ENCODE data around the gene GNB3.
A peak's percentile ranks its signal among the peaks of the same experiment; 100 is the strongest.

Gene GNB3
- 0.04 to 0.77 (median 0.33) reads per million in 3 experiments for total RNA-seq

DNA sequence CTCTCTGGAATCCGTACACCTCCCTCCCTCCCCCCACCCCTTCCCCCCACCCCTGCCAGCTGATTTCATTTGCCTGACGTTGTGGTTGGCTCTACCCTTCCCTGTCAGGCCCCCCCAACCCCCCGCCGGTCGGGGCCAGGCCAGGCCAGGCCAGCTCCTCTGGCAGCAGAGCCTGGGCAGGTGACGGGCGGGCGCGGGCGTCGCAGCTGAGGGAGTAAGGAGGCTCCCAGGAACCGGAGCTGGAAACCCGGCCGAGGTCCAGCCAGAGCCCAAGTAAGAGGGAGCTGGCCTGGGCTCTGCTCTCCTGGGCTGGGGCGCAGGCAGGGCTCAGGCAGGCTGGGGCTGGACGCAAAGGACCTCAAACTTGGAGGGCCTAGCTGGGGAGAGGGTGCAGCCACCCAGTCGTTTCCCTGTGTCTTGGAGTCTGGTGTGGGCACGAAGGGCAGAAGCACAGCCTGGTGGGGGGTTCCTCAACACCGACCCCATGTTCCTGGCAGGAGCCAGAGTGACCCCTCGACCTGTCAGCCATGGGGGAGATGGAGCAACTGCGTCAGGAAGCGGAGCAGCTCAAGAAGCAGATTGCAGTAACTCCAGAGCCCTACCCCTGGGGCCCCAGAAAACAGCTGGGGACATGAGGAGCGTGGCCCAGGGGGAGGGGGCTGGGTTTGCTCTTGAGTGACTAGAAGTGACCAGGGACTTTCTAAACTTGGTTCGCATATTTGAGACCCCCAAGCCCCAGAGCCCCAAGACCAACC lies at the start of gene GNB3:
Gene GNB3 (plus strand): TSS at position 165 of the 755 bp plus-strand sequence. CDS start 363 bp downstream, at position 528.
- DNase-seq = no peak

GRCh38 chr12:6791931-6792520 lies 48.7 kb upstream of the GNB3 start:
- DNase-seq = no peak

GRCh38 chr12:6792522-6793201 lies 48.1 kb upstream of the GNB3 start:
- DNase-seq = peak; percentile 66

GRCh38 chr12:6795088-6795487 lies 45.6 kb upstream of the GNB3 start:
- no peak for DNase-seq

- no peak for DNase-seq
Measured at GRCh38 chr12:6796576-6796975, 44.1 kb upstream of the GNB3 start.

DNA sequence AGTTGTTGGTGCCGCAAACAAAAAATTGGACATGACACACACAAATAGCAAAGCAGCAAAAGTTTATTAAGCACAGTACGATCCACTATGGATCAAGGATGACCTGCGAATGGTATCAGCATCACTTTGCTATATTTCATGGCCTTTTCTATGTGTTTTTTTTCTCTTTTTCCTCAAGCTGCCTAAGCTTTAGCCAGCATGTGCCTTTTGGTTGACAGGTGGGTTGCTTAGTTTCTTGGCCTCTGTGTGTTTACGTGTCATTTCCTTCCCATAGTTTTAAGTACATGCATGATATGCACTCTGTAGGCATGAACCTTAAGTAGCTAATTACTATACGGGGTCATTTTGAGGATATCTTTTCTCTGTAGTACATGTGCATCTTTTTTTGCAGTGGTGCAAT lies 41.6 kb upstream of the GNB3 start:
- DNase-seq = no peak

GRCh38 chr12:6807170-6807569 lies 33.6 kb upstream of the GNB3 start:
- DNase-seq = no peak

- DNase-seq = no peak
Measured at GRCh38 chr12:6809056-6809455, 31.7 kb upstream of the GNB3 start.

DNA sequence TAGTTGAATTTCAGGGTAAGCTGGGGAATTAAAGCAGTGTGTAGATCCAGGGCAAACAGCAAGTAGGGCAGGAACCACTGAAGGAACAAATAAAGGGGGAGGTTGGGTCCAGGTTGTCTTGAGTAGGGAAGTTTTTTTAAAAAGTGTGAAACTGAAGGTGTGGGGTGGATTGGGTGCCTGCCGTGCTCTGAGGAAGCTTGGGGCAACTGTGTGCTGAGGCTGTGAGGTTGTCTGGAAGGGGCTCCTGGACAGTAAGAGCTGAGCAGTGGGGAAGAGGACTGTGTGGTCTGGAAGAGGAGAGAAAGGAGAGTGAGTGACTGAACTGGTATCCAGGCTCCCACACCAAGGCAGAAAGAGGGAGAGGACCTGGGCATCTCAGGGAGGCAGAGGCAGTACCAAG lies 30.0 kb upstream of the GNB3 start:
- DNase-seq = no peak

GRCh38 chr12:6813363-6813762 lies 27.4 kb upstream of the GNB3 start:
- no peak for DNase-seq

- no peak for DNase-seq
Measured at GRCh38 chr12:6816598-6816997, 24.1 kb upstream of the GNB3 start.

DNA sequence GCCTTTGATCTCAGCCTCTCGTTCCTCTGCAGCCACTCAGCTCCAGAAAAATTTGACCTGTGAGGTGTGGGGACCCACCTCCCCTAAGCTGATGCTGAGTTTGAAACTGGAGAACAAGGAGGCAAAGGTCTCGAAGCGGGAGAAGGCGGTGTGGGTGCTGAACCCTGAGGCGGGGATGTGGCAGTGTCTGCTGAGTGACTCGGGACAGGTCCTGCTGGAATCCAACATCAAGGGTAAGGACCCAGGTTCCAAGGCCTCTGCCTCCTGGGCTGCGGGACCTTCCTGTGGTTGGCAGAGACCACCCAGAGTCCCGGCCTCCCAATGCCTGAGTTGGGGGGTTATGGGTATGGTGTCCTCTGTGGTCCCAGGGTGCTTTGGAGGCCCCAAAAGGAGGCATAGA lies 23.6 kb upstream of the GNB3 start:
- DNase-seq = no peak

DNA sequence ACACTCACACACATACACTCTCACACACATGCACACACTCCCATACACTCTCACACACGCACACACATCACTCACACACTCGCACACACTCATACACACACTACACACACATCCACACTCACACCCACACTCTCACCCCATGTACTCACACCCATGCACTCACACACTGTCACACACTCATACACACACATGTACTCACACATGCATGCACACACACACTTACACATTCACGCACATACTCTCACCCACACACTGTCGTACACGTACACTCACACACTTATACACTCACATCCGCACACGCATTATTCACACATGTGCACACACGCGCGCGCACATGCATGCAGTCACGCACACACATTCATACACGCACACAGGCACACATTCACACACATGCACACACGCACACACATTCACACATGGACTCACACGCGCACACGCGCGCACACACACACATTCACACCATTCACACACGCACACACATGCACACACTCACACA lies 23.0 kb upstream of the GNB3 start:
- DNase-seq = no peak

GRCh38 chr12:6818222-6818621 lies 22.5 kb upstream of the GNB3 start:
- no peak for DNase-seq

- no peak for DNase-seq
Measured at GRCh38 chr12:6818645-6819044, 22.1 kb upstream of the GNB3 start.

GRCh38 chr12:6819106-6820030 lies 21.4 kb upstream of the GNB3 start:
- DNase-seq = no peak

GRCh38 chr12:6820166-6820565 lies 20.6 kb upstream of the GNB3 start:
- DNase-seq = no peak

DNA sequence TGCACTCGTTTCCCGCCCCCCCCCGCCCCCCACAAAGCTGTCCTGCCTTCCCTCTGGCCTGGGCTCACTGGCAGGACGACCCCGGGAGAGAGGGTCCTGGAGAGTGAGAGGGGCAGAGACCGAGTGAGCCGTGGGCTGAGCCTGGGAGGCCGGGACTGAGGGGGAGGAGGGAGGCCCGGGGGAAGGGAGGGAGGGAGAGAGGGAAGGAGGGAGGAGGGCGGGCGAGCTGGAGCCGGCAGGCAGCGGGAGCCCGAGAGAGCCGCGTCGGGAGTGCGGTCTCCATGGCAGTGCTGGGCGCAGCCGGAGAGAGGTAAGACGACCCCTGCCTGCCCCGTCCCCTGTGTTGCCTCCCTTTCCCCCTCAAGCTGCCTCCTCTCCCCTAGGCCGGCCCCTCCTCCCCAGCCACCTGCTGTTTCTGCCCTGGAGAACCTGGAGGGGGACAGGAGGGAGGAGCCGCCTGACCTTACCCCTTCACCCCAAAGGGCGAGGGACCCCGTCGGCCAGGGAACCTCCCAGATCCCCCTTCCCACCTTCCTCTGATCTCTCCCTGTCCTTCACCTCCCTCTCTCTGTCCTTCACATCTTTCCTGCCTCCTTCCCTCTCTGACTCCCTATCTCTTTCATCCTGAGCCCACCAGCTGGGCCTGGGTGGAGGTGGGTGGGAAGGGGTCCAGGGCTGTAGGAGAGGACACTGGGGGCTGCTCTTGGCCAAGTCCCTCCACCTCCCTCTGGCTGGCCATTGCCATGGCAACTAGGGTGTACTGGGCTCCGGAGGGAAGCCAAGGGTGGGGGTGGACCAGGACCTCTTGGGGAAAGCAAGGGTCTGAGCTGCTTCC lies 18.9 kb upstream of the GNB3 start, which contains the start of gene GPR162:
Gene GPR162 (plus strand): TSS at position 231 of the 835 bp plus-strand sequence. CDS start 2,078 bp downstream, outside the sequence.
- DNase-seq = no peak

GRCh38 chr12:6822426-6823135 lies 18.1 kb upstream of the GNB3 start:
- DNase-seq = no peak

DNA sequence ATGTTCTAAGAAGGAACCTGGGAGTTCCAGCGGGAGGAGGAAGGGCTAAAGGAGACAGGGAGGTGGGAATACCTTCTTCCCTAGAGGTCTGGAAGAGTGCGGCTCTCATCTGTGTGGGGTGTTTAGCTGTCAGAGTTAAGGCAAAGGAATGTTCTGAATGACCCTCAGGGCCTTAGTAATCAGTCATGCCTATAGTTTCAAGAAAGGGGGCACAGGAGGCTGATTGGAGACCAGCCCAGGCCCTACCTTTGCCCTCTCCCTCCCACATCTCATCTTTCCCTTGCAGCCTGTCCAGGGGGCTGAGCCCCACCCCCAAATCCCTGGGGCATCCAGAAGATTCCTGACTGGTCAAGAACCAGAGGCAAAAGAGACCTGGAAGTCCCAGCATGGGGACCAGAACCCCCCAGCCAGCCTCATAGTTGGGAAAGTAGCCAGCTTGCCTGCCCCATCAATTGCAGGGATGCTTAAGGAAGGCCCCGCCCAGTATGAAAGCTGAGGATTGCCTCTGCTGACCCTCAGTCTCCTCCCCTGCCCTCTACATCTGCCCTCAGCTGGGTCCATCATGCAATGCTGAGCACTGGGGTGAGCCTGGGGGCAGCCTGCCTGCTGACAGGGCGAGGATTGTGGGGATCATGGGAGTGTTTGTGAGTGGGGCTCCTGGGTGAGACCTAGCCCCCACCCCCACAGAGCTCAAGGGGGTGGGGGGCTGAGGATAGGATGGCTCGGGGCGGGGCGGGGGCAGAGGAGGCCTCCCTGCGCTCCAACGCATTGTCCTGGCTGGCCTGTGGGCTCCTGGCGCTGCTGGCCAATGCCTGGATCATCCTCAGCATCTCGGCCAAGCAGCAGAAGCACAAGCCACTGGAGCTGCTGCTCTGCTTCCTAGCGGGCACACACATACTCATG lies 17.3 kb upstream of the GNB3 start:
- DNase-seq = no peak
